ENCODE data around the gene SNRPD2. TPM values are rescaled to one million over a fixed set of nuclear protein-coding genes. Genes with fewer than 3 reads are reported as not detected.
"Not testable (repeated sequence)": the region's sequence is repeated elsewhere in the genome, so short reads cannot be mapped to it uniquely, and the experiment has no call there.

SNRPD2 gene
- 612 and 1,194 TPM in 2 replicates for total RNA-seq (2014; rRNA removed; shearing (Covaris generic))
- polyA plus RNA-seq (2015; cell fraction: cytosol; rRNA removed): 503 and 522 TPM in 2 replicates
- polyA plus RNA-seq (2015; cell fraction: nucleus; rRNA removed): 165 and 192 TPM in 2 replicates

- peak; percentile 92 for DNase-seq (ENCODE audit: low read depth)
Measured at GRCh38 chr19:45691516-45692186, at the start of gene SNRPD2. TSS of gene SNRPD2 (minus strand) at chr19:45691953. CDS start at chr19:45691888, 65 bp downstream.

DNA sequence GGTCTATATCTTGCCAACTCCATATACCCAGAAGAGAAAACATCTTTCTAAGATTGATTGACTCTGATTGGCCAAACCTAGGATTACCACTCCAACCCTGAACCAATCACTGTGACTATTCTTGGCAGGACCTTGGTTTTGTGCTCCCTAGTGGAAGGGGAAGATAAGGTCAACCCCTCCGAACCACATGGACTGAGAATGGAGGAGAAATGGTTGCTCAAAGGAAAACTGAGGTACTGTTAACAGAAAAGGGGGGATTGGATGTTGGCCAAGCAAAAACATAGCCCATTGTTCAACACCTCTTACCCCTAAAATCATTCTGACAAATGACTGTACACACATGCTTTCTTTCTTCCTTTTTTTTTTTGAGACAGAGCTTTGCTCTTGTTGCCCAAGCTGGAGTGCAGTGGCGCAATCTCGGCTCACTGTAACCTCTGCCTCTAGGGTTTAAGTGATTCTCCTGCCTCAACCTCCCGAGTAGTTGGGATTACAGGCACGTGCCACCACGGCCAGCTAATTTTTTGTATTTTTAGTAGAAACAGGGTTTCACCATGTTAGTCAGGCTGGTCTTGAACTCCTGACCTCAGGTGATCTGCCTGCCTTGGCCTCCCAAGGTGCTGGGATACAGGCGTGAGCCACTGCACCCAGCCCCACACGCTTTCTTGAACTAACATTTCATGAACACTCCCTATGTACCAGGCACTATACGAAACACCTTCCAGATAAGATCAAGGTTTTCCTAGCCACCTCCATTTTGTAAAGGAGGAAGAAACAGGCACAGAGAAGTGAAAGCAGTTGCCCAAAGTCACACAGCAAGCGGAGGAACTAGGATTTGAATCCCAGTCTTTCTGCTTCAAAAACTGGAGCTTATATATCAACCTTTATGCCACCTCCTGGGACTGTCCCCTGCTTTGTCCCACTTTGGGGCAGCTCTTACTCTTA is 48.0 kb upstream of the SNRPD2 start:
- DNase-seq (ENCODE audit: low read depth): peak; percentile 57

DNA sequence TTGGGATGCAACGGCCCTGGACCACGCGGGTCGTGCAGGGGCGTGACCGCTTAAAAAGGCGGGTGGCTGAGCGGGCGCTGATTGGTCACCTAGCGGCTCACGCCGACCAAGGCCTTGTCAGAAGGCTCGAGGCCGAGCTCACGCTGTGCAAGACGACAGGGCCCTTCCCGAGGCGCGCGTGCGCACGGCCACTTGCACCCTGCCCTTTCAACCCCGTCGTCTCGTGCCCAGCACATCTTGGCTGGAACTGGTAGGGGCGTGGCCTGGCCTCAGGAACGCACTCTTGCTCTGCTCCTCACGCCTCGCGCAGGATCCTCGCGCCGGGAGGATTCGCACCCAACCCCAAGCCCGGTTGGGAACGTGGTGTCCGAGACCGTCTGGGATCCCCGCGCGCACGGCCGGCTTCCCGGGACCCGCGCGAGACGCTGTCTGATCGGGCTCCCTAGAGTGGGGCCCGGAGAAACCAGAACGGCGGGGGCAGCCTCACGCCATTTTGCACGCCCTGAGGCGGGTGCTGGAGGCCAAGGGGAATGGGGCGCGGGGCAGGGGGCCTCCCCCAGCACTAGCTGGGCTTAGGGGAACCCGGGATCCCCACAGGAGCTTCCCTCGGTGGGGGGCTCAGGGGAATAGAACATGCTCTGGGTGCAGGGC is 41.5 kb upstream of the SNRPD2 start, which contains the start of gene MEIOSIN:
MEIOSIN (plus strand) TSS at position 280 of the 651 bp plus-strand sequence. CDS start 1,938 bp downstream, outside the sequence.
- DNase-seq (ENCODE audit: low read depth): no peak

DNA sequence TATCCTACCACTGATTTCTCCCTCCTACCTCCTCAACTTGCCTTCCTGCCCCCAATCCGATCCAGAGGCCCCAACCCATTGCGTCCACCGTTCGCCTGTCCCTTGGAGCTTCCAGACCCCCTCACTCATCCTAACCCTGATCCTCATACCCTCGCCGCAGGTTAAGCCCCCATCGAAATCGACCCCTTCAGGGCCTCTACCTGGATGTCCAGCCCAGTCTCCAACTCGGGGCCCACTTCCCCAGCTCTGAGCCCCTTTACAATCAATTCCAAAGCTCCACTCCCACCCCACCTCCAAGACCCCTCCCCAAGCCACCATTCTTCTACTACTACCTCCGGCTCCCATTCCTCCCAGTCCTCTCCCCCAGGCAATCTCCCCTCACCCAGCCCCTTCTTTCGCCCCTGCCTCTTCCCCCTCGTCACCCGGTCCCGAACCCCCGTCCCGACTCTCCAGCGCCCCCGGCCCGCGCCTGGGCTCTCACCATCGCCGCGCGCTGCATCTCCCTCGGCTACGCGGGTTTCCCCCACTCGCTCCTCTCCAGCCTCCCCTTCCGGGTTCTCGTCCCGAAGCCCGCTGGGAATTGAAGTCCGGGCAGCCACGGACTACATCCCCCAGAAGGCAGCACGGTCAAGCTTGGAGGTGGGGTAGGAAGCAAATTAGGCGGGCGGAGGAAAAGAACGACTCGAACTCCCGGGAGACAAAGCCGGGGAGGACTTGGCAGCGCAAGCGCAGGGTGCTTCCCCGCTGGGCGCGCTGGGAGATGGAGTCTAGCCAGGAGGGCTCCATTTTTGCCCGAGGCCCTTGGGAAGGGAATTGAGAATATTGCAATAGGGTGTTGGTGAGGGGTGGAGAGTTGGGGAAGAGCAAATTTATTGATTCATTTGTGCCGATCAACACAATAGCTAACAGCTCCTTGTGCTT is 38.9 kb upstream of the SNRPD2 start, which contains the start of gene FBXO46:
FBXO46 (minus strand) TSS at position 529 of the 921 bp plus-strand sequence. CDS start 17,401 bp downstream, outside the sequence.
- peak; percentile 99 for DNase-seq (ENCODE audit: low read depth)

- DNase-seq (ENCODE audit: low read depth): no peak
Measured at GRCh38 chr19:45729800-45730290, 38.1 kb upstream of the SNRPD2 start.

GRCh38 chr19:45728683-45729082 is 36.9 kb upstream of the SNRPD2 start:
- not testable (repeated sequence) for DNase-seq (ENCODE audit: low read depth)

DNA sequence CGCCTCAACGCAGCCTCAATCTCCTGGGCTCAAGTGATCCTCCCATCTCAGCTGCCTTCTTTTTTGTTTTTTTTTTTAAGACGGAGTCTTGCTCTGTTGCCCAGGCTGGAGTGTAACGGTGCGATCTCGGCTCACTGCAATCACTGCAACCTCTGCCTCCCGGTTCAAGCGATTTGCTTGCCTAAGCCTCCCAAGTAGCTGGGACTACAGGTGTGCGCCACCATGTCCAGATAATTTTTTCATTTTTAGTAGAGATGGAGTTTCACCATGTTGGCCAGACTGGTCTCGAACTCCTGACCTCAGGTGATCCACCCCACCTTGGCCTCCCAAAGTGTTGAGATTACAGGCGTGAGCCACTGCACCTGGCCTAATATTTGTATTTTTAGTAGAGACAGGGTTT is 28.3 kb upstream of the SNRPD2 start:
- DNase-seq (ENCODE audit: low read depth): not testable (repeated sequence)

DNA sequence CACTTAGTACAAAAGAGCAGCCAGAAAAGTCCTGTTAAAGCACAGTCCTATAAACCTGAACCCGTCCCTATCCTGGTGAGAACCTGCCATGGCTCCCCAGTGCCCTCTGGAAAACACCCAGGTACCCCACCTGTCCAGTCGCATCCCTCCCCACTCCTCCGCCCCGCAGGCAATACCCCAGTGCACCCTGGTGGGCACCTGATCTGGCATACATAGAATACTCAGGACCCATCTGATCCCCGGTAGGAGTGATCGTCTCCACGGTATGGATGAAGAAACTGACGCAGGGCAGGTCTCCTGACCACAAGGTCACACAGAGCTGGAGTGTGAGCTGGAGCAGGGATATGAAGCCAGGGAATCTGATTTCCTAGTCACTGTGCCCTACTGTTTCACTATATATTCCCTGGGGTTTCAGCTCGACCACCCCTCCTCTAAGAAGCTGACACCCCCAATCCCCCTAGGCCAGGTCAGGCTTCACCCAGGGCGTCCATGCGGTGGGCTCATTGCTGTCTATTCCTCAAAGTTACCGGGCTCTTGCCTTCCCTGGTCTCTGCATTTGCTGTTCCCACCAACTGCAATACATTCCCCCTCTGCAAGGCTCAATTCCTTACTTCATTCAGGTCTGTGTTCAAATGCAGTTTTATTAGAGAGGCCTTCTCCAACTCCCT is 26.4 kb upstream of the SNRPD2 start:
- no peak for DNase-seq (ENCODE audit: low read depth)

- DNase-seq (ENCODE audit: low read depth): peak; percentile 99
Measured at GRCh38 chr19:45717131-45717982, 25.6 kb upstream of the SNRPD2 start.

GRCh38 chr19:45716359-45717130 is 24.8 kb upstream of the SNRPD2 start:
- DNase-seq (ENCODE audit: low read depth): peak; percentile 17

- DNase-seq (ENCODE audit: low read depth): no peak
Measured at GRCh38 chr19:45715139-45715538, 23.4 kb upstream of the SNRPD2 start.

- DNase-seq (ENCODE audit: low read depth): no peak
Measured at GRCh38 chr19:45713141-45713540, 21.4 kb upstream of the SNRPD2 start.

GRCh38 chr19:45712699-45713067 is 20.9 kb upstream of the SNRPD2 start:
- DNase-seq (ENCODE audit: low read depth): no peak

GRCh38 chr19:45711851-45712698 is 20.3 kb upstream of the SNRPD2 start:
- DNase-seq (ENCODE audit: low read depth): no peak

GRCh38 chr19:45710356-45711130 is 18.8 kb upstream of the SNRPD2 start:
- DNase-seq (ENCODE audit: low read depth): no peak

All from HT1080 (cell line).